CD4-positive, CD25-positive, alpha-beta regulatory T cell (primary cell): ENCODE results near the gene DLG3. TPM values are rescaled to one million over a fixed set of nuclear protein-coding genes. Genes with fewer than 3 reads are reported as not detected.

ENCODE experiments used
- ATAC-seq, 2 donors: fragments of 150-1000 bp; cut with Tn5 transposase; one replicate each; pipeline ENCODE4 v1.10.0; 2021; ENCODE audit warnings: low read depth in 2 of 2, moderate number of reproducible peaks in 2 of 2, moderate library complexity in 1 of 2
- DNase-seq, 3 donors: peaks; one replicate each; pipeline versions ENCODE4 v3.0.0 to v3.0.0-alpha.2; 2012 to 2022; ENCODE audit warnings: mixed read lengths in 1 of 3
- H3K27ac ChIP-seq: one replicate; pipeline ENCODE4 v1.7.0; 2013; ENCODE audit warnings: mild to moderate bottlenecking, low read length; ENCODE audit not compliant: insufficient read depth, poor library complexity, severe bottlenecking
- H3K27me3 ChIP-seq: one replicate; pipeline ENCODE4 v1.7.0; 2013; ENCODE audit warnings: low read length; ENCODE audit not compliant: control insufficient read depth, insufficient read depth
- H3K36me3 ChIP-seq: one replicate; pipeline ENCODE4 v1.7.0; 2013; ENCODE audit warnings: mild to moderate bottlenecking, low read length, moderate library complexity; ENCODE audit not compliant: control insufficient read depth, insufficient read depth
- H3K4me1 ChIP-seq: 2 replicates; pipeline ENCODE4 v1.7.0; 2013; ENCODE audit warnings: mild to moderate bottlenecking, low read length; ENCODE audit not compliant: insufficient read depth, control insufficient read depth, poor library complexity, severe bottlenecking
- H3K4me3 ChIP-seq: one replicate; pipeline ENCODE4 v1.7.0; 2013; ENCODE audit warnings: low read depth, mild to moderate bottlenecking, low read length, moderate library complexity
- H3K9me3 ChIP-seq, 2 experiments: 1 replicate in 1 of 2; 2 replicates in 1 of 2; pipeline ENCODE4 v1.7.0; 2013; ENCODE audit warnings: low read length in 2 of 2, mild to moderate bottlenecking in 1 of 2, moderate library complexity in 1 of 2; ENCODE audit not compliant: control insufficient read depth in 2 of 2
- H3K27ac Mint-ChIP-seq, 3 donors: one replicate each; pipeline ENCODE4 v1.8.0; 2020 to 2022; ENCODE audit warnings: mild to moderate bottlenecking in 3 of 3, mixed read lengths in 3 of 3, moderate library complexity in 2 of 3
- H3K27me3 Mint-ChIP-seq: one replicate; pipeline ENCODE4 v1.8.0; 2022; ENCODE audit warnings: mild to moderate bottlenecking, mixed read lengths
- H3K36me3 Mint-ChIP-seq: one replicate; pipeline ENCODE4 v1.8.0; 2020; ENCODE audit warnings: mixed read lengths
- H3K4me1 Mint-ChIP-seq, 4 donors: one replicate each; pipeline ENCODE4 v1.8.0; 2020 to 2022; ENCODE audit warnings: mixed read lengths in 4 of 4, mild to moderate bottlenecking in 1 of 4
- H3K4me3 Mint-ChIP-seq, 4 donors: one replicate each; pipeline ENCODE4 v1.8.0; 2020 to 2022; ENCODE audit warnings: mild to moderate bottlenecking in 4 of 4, mixed read lengths in 4 of 4, moderate library complexity in 3 of 4
- H3K9me3 Mint-ChIP-seq, 7 donors: one replicate each; pipeline ENCODE4 v1.8.0; 2020 to 2022; ENCODE audit warnings: mixed read lengths in 7 of 7, mild to moderate bottlenecking in 3 of 7, moderate library complexity in 2 of 7
- polyA plus RNA-seq, 4 donors: library from polyadenylated mRNA; unstranded; fragments of 300-500 nt; fragmentation: Illumina TruSeq; gene quantifications; one replicate each; pipeline ENCODE4 v1.2.3, GENCODE V29; 2021
- total RNA-seq: library from RNA; stranded (reverse); gene quantifications from one replicate; pipeline ENCODE4 v1.2.3, GENCODE V29; 2022

DLG3 gene
- total and polyA plus RNA-seq, 5 donors from 2014 or later = 7.3 to 20.7 (median 9.5) TPM

GRCh38 chrX:70480660-70481018 lies 36.0 kb downstream of the DLG3 start:
- Histone ChIP-seq H3K4me1 (no peaks in the 10 kb centered on the region), H3K36me3 (peaks cover 26% of the 10 kb centered on the region), H3K27me3 (no peaks in the 10 kb centered on the region), H3K27ac (no peak overlapping the region), H3K4me3 (no peak overlapping the region), H3K9me3 (no peaks in the 10 kb centered on the region)
- H3K4me3 Mint-ChIP-seq = no peak overlapping the region
- H3K9me3 Mint-ChIP-seq = no peaks in the 10 kb centered on the region
- H3K4me1 Mint-ChIP-seq = peaks cover 0 to 5% (median 2%) of the 10 kb centered on the region in 4 donors
- ATAC-seq (no peak), DNase-seq (no peak)
- H3K36me3 Mint-ChIP-seq = peaks cover 4% of the 10 kb centered on the region
- H3K27me3 Mint-ChIP-seq = no peaks in the 10 kb centered on the region
- H3K27ac Mint-ChIP-seq = no peak overlapping the region

- DNase-seq (no peak), ATAC-seq (no peak)
- no peak overlapping the region for H3K4me3 ChIP-seq
- Mint-ChIP-seq H3K36me3 (peaks cover 8% of the 10 kb centered on the region), H3K27me3 (no peaks in the 10 kb centered on the region), H3K27ac (no peak overlapping the region), H3K4me1 (peaks cover 0 to 5% (median 0%) of the 10 kb centered on the region in 4 donors), H3K4me3 (no peak overlapping the region), H3K9me3 (no peaks in the 10 kb centered on the region)
- H3K36me3 ChIP-seq = peaks cover 26% of the 10 kb centered on the region
- no peaks in the 10 kb centered on the region for H3K4me1 ChIP-seq
- no peaks in the 10 kb centered on the region for H3K9me3 ChIP-seq
- no peaks in the 10 kb centered on the region for H3K27me3 ChIP-seq
- H3K27ac ChIP-seq = no peak overlapping the region
Measured at GRCh38 chrX:70481471-70482270, 37.0 kb downstream of the DLG3 start.

GRCh38 chrX:70482300-70482699 lies 37.7 kb downstream of the DLG3 start:
- DNase-seq = no peak
- Mint-ChIP-seq H3K27ac (no peak overlapping the region), H3K4me1 (peaks cover 0 to 5% (median 0%) of the 10 kb centered on the region in 4 donors), H3K9me3 (no peaks in the 10 kb centered on the region), H3K36me3 (peaks cover 8% of the 10 kb centered on the region), H3K4me3 (no peak overlapping the region), H3K27me3 (no peaks in the 10 kb centered on the region)
- Histone ChIP-seq H3K4me3 (no peak overlapping the region), H3K27ac (no peak overlapping the region), H3K9me3 (no peaks in the 10 kb centered on the region), H3K4me1 (no peaks in the 10 kb centered on the region), H3K27me3 (no peaks in the 10 kb centered on the region), H3K36me3 (peaks cover 26% of the 10 kb centered on the region)
- no peak for ATAC-seq

- no peak overlapping the region for H3K27ac ChIP-seq
- Mint-ChIP-seq H3K36me3 (peaks cover 13% of the 10 kb centered on the region), H3K27ac (no peak overlapping the region), H3K9me3 (no peaks in the 10 kb centered on the region), H3K27me3 (no peaks in the 10 kb centered on the region), H3K4me3 (no peak overlapping the region), H3K4me1 (no peaks in the 10 kb centered on the region)
- ATAC-seq (no peak), DNase-seq (no peak)
- no peak overlapping the region for H3K4me3 ChIP-seq
- no peaks in the 10 kb centered on the region for H3K9me3 ChIP-seq
- no peaks in the 10 kb centered on the region for H3K4me1 ChIP-seq
- H3K36me3 ChIP-seq = peaks cover 21% of the 10 kb centered on the region
- H3K27me3 ChIP-seq = no peaks in the 10 kb centered on the region
Measured at GRCh38 chrX:70485466-70485865, 40.8 kb downstream of the DLG3 start.

GRCh38 chrX:70488856-70489255 lies 44.2 kb downstream of the DLG3 start:
- Histone ChIP-seq H3K4me3 (no peak overlapping the region), H3K27me3 (no peaks in the 10 kb centered on the region), H3K27ac (no peak overlapping the region), H3K9me3 (no peaks in the 10 kb centered on the region), H3K4me1 (no peaks in the 10 kb centered on the region), H3K36me3 (peaks cover 18% of the 10 kb centered on the region)
- H3K27me3 Mint-ChIP-seq = no peaks in the 10 kb centered on the region
- H3K27ac Mint-ChIP-seq = no peak overlapping the region
- peaks cover 25% of the 10 kb centered on the region for H3K36me3 Mint-ChIP-seq
- H3K4me1 Mint-ChIP-seq = no peaks in the 10 kb centered on the region
- DNase-seq (no peak), ATAC-seq (no peak)
- no peak overlapping the region for H3K4me3 Mint-ChIP-seq
- no peaks in the 10 kb centered on the region for H3K9me3 Mint-ChIP-seq

GRCh38 chrX:70494441-70494840 lies 49.8 kb downstream of the DLG3 start:
- DNase-seq (no peak), ATAC-seq (no peak)
- Histone ChIP-seq H3K4me3 (no peak overlapping the region), H3K9me3 (no peaks in the 10 kb centered on the region), H3K4me1 (no peaks in the 10 kb centered on the region), H3K36me3 (peaks cover 49% of the 10 kb centered on the region), H3K27me3 (no peaks in the 10 kb centered on the region), H3K27ac (no peak overlapping the region)
- Mint-ChIP-seq H3K4me3 (no peak overlapping the region), H3K36me3 (peaks cover 28% of the 10 kb centered on the region), H3K27ac (peak overlapping the region in 1 of 3 donors; percentile 43), H3K27me3 (no peaks in the 10 kb centered on the region), H3K9me3 (no peaks in the 10 kb centered on the region), H3K4me1 (peaks cover 0 to 5% (median 0%) of the 10 kb centered on the region in 4 donors)

GRCh38 chrX:70496491-70496890 lies 51.9 kb downstream of the DLG3 start:
- ATAC-seq = no peak
- no peak overlapping the region for H3K4me3 Mint-ChIP-seq

GRCh38 chrX:70497026-70497425 lies 52.4 kb downstream of the DLG3 start:
- H3K4me1 ChIP-seq = no peaks in the 10 kb centered on the region
- H3K4me3 ChIP-seq = no peak overlapping the region
- no peak overlapping the region for H3K27ac ChIP-seq
- H3K36me3 ChIP-seq = peaks cover 55% of the 10 kb centered on the region
- peak overlapping the region in 1 of 3 donors; percentile 54 for H3K27ac Mint-ChIP-seq
- no peaks in the 10 kb centered on the region for H3K27me3 Mint-ChIP-seq
- no peaks in the 10 kb centered on the region for H3K27me3 ChIP-seq
- no peak for ATAC-seq
- H3K4me3 Mint-ChIP-seq = no peak overlapping the region
- H3K9me3 Mint-ChIP-seq = no peaks in the 10 kb centered on the region
- H3K36me3 Mint-ChIP-seq = peaks cover 21% of the 10 kb centered on the region
- DNase-seq = no peak
- H3K4me1 Mint-ChIP-seq = peaks cover 0 to 5% (median 0%) of the 10 kb centered on the region in 4 donors
- H3K9me3 ChIP-seq = no peaks in the 10 kb centered on the region

More at GRCh38 chrX:70496491-70496890, 51.9 kb downstream of the DLG3 start:
- Histone ChIP-seq H3K9me3 (no peaks in the 10 kb centered on the region), H3K36me3 (peaks cover 55% of the 10 kb centered on the region), H3K27me3 (no peaks in the 10 kb centered on the region), H3K27ac (no peak overlapping the region), H3K4me3 (no peak overlapping the region), H3K4me1 (no peaks in the 10 kb centered on the region)
- Mint-ChIP-seq H3K27me3 (no peaks in the 10 kb centered on the region), H3K4me1 (peaks cover 0 to 5% (median 0%) of the 10 kb centered on the region in 4 donors), H3K9me3 (no peaks in the 10 kb centered on the region), H3K27ac (peak overlapping the region in 1 of 3 donors; percentile 54), H3K36me3 (peaks cover 24% of the 10 kb centered on the region)
- DNase-seq = no peak
